GM12878 (cell line): Measurements from ENCODE around the gene CXCR6. TPM values are rescaled to one million over a fixed set of nuclear protein-coding genes. Genes with fewer than 3 reads are reported as not detected.

Experiments used
- ATAC-seq: fragments of 200-7000 bp; cut with Tn5 transposase; 3 replicates; pipeline ENCODE4 v1.9.1; 2020; ENCODE audit warnings: mild to moderate bottlenecking, moderate library complexity
- BruUV-seq: library from RNA; stranded (reverse); fragments of 400-500 nt; replicated peaks from 2 replicates; lab custom pipeline; 2021; lab: Mats Ljungman, UMichigan
- CTCF ChIA-PET: fragments of 300-600 bp; sonication (Branson Sonifier 250); formaldehyde crosslinking; extraction: SDS; loops from one replicate; lab custom pipeline; 2021; ENCODE audit warnings: inconsistent platforms; lab: Yijun Ruan, JAX
- POLR2A ChIA-PET: fragments of 350-600 bp; formaldehyde crosslinking; extraction: SDS; loops from one replicate; lab custom pipeline; 2021; ENCODE audit warnings: inconsistent platforms; lab: Charles Lee
- RAD21 ChIA-PET: fragments of 300-600 bp; sonication (Branson Sonifier 250); formaldehyde crosslinking; loops from one replicate; lab custom pipeline; 2023; ENCODE audit warnings: antibody characterized with exemption; ENCODE audit not compliant: unreplicated experiment; lab: Charles Lee
- SMC1A ChIA-PET: fragments of 300-600 bp; sonication (Branson Sonifier 250); formaldehyde crosslinking; loops from one replicate; lab custom pipeline; 2023; ENCODE audit not compliant: unreplicated experiment, uncharacterized antibody; lab: Charles Lee
- DNase-seq: peaks from one replicate; pipeline ENCODE4 v3.0.0-alpha.2; 2011; ENCODE audit warnings: low read depth, low spot score
- FAIRE-seq: peaks from 3 replicates; lab custom pipeline; 2011; peaks lifted over from hg19 to GRCh38; lab: Jason Lieb, UNC
- H2AFZ ChIP-seq: 2 replicates; pipeline ENCODE4 v1.6.0; 2011; ENCODE audit warnings: low read depth, low read length, control low read depth; ENCODE audit not compliant: control insufficient read depth
- H3K27ac ChIP-seq: 2 replicates; pipeline ENCODE4 v1.5.1; 2011; ENCODE audit warnings: control low read depth; ENCODE audit not compliant: control insufficient read depth, insufficient read depth
- H3K27me3 ChIP-seq, 2 experiments: replicated peaks in 1 of 2; 2 replicates each; pipeline versions ENCODE4 v1.6.0 to v1.6.1; 2011; ENCODE audit warnings: low read length in 1 of 2; ENCODE audit not compliant: control insufficient read depth in 2 of 2, insufficient read depth in 2 of 2
- H3K36me3 ChIP-seq, 2 experiments: 2 replicates each; pipeline ENCODE4 v1.5.1; 2011; ENCODE audit warnings: low read length in 1 of 2; ENCODE audit not compliant: control insufficient read depth in 2 of 2, insufficient read depth in 2 of 2
- H3K4me1 ChIP-seq: 2 replicates; pipeline ENCODE4 v1.6.1; 2011; ENCODE audit warnings: mild to moderate bottlenecking, low read length, moderate library complexity, mixed read lengths; ENCODE audit not compliant: control insufficient read depth, insufficient read depth
- H3K4me2 ChIP-seq: 2 replicates; pipeline ENCODE4 v1.6.0; 2011; ENCODE audit warnings: control low read depth; ENCODE audit not compliant: control insufficient read depth, insufficient read depth
- H3K4me3 ChIP-seq: fragments of 200-600 bp; sonication (generic); 2 replicates; pipeline ENCODE4 v1.5.1; 2016
- H3K79me2 ChIP-seq: 2 replicates; pipeline ENCODE4 v1.6.0; 2011; ENCODE audit warnings: low read length; ENCODE audit not compliant: control insufficient read depth, insufficient read depth
- H3K9ac ChIP-seq: 2 replicates; pipeline ENCODE4 v1.8.0; 2011; ENCODE audit warnings: low read length, control low read depth, mixed read lengths; ENCODE audit not compliant: control insufficient read depth, insufficient read depth
- H3K9me3 ChIP-seq: replicated peaks from 3 replicates; pipeline ENCODE4 v1.5.1; 2011; ENCODE audit warnings: mild to moderate bottlenecking, low read length; ENCODE audit not compliant: control insufficient read depth, insufficient read depth
- H4K20me1 ChIP-seq: 2 replicates; pipeline ENCODE4 v1.6.0; 2011; ENCODE audit not compliant: control insufficient read depth, insufficient read depth
- BACH1 ChIP-seq: fragments of 450-650 bp; IDR thresholded peaks from 2 replicates; pipeline ENCODE4 v1.6.1; 2017; ENCODE audit warnings: mild to moderate bottlenecking, borderline replicate concordance
- BHLHE40 ChIP-seq, 2 experiments: fragments of 450-650 bp in 1 of 2; IDR thresholded peaks; 2 replicates each; pipeline ENCODE4 v1.6.1; 2011 to 2017; ENCODE audit warnings: low read depth in 2 of 2, borderline replicate concordance in 1 of 2, improper control_type of control experiment in 1 of 2, low read length in 1 of 2, mild to moderate bottlenecking in 1 of 2
- CBX3 ChIP-seq: fragments of 200-600 bp; sonication (generic); IDR thresholded peaks from 2 replicates; pipeline ENCODE4 v1.6.1; 2016; ENCODE audit warnings: low read depth, borderline replicate concordance
- CBX5 ChIP-seq: sonication (generic); IDR thresholded peaks from 2 replicates; pipeline ENCODE4 v1.6.1; 2016; ENCODE audit warnings: low read depth, moderate library complexity, mild to moderate bottlenecking, inconsistent platforms
- FOXK2 ChIP-seq: fragments of 450-650 bp; IDR thresholded peaks from 2 replicates; pipeline ENCODE4 v1.6.1; 2017; ENCODE audit warnings: mild to moderate bottlenecking, moderate library complexity
- IRF4 ChIP-seq: IDR thresholded peaks from 2 replicates; pipeline ENCODE4 v1.6.1; 2011; ENCODE audit warnings: low read depth, low read length
- MEF2B ChIP-seq: fragments of 450-650 bp; IDR thresholded peaks from 2 replicates; pipeline ENCODE4 v1.6.1; 2018; ENCODE audit warnings: mild to moderate bottlenecking, moderate library complexity; ENCODE audit not compliant: partially characterized antibody, poor library complexity, severe bottlenecking
- MYC ChIP-seq: IDR thresholded peaks from 2 replicates; pipeline ENCODE4 v1.6.1; 2011; ENCODE audit warnings: mild to moderate bottlenecking, low read length, moderate library complexity, inconsistent platforms; ENCODE audit not compliant: insufficient read depth, insufficient replicate concordance, insufficient read length, severe bottlenecking
- NBN ChIP-seq: fragments of 450-650 bp; IDR thresholded peaks from 2 replicates; pipeline ENCODE4 v1.6.1; 2016
- NFIC ChIP-seq: IDR thresholded peaks from 2 replicates; pipeline ENCODE4 v1.6.1; 2012; ENCODE audit warnings: low read depth, mild to moderate bottlenecking, inconsistent platforms, low read length, moderate library complexity
- NRF1 ChIP-seq: conservative IDR thresholded peaks from 2 replicates; pipeline ENCODE4 v1.6.1; 2011; ENCODE audit warnings: mild to moderate bottlenecking, low read depth, low read length, improper control_type of control experiment
- PKNOX1 ChIP-seq: fragments of 450-650 bp; IDR thresholded peaks from 2 replicates; pipeline ENCODE4 v1.6.1; 2016; ENCODE audit warnings: mild to moderate bottlenecking
- POU2F2 ChIP-seq: IDR thresholded peaks from 3 replicates; pipeline ENCODE4 v1.6.1; 2011; ENCODE audit warnings: low read depth, mild to moderate bottlenecking, low read length, borderline replicate concordance
- RCOR1 ChIP-seq: conservative IDR thresholded peaks from 2 replicates; pipeline ENCODE4 v1.6.1; 2012; ENCODE audit warnings: low read depth, low read length, improper control_type of control experiment
- STAT3 ChIP-seq: IDR thresholded peaks from 2 replicates; pipeline ENCODE4 v1.6.1; 2011; ENCODE audit warnings: low read depth, low read length, improper control_type of control experiment
- TAF1 ChIP-seq: IDR thresholded peaks from 2 replicates; pipeline ENCODE4 v1.6.1; 2011; ENCODE audit warnings: mild to moderate bottlenecking, low read depth, low read length, borderline replicate concordance
- TCF3 ChIP-seq: IDR thresholded peaks from 2 replicates; pipeline ENCODE4 v1.6.1; 2012; ENCODE audit warnings: low read depth, mild to moderate bottlenecking, low read length, borderline replicate concordance; ENCODE audit not compliant: insufficient read depth
- ZBED1 ChIP-seq: IDR thresholded peaks from 2 replicates; pipeline ENCODE4 v1.6.1; 2016; ENCODE audit warnings: borderline replicate concordance
- ZNF24 ChIP-seq: fragments of 450-650 bp; IDR thresholded peaks from 2 replicates; pipeline ENCODE4 v1.6.1; 2017; ENCODE audit warnings: antibody characterized with exemption, mild to moderate bottlenecking
- WGBS: methylation state at CpG from one replicate; pipeline ENCODE4 v1.1.6; 2016; ENCODE audit warnings: low lambda C conversion rate; ENCODE audit not compliant: insufficient replicate concordance, insufficient coverage; ENCODE audit errors: missing lambda C conversion rate; 5-methylcytosine and 5-hydroxymethylcytosine counted together
- in situ Hi-C: fragments of 300-500 bp; cut with MboI; formaldehyde crosslinking; loops from 9 replicates; pipeline ENCODE4 v1.14.3; 2018; ENCODE audit warnings: mixed read lengths
- intact Hi-C: fragments of 100-400 bp; cut with micrococcal nuclease; formaldehyde crosslinking; loops from one replicate; pipeline ENCODE4 v1.14.2; 2022; ENCODE audit not compliant: unreplicated experiment
- polyA plus RNA-seq, 11 experiments: library from polyadenylated mRNA; depleted of rRNA in 4 of 11; unstranded in 6 of 11; stranded (reverse) in 5 of 11; fragments of >200 nt; fragmentation: Nextera tagmentation in 4 of 11; fragmentation: Illumina TruSeq in 1 of 11; extraction: Ambion mirVana in 4 of 11; extraction: Trizol in 1 of 11; gene quantifications; 1 replicate in 1 of 11; 2 replicates in 10 of 11; pipeline versions ENCODE4 v1.2.1 to v1.2.3, GENCODE V29; 2011 to 2016; ENCODE audit warnings: inconsistent platforms in 2 of 11, missing spikeins in 2 of 11, low read depth in 1 of 11
- total RNA-seq, 4 experiments: library from RNA; depleted of rRNA in 3 of 4; stranded (reverse); fragments of >200 nt in 3 of 4; fragmentation: Illumina TruSeq in 1 of 4; extraction: Trizol in 1 of 4; gene quantifications; 2 replicates each; pipeline versions ENCODE4 v1.2.1 to v1.2.3, GENCODE V29; 2013 to 2021

Gene CXCR6
- total and polyA plus RNA-seq, 10 of the 15 experiments (the other 5 are each of a cell fraction or from before 2014, with no cell fraction given), result 0.04 to 0.20 (median 0.12) TPM; not detected in 5

GRCh38 chr3:45947361-45947760 is 4.1 kb downstream of the CXCR6 start:
- RAD21 ChIA-PET, result interaction anchor here (1.4 kb wide), 1 partner anchor 129 kb away, joined by 4 read pairs; no protein-coding TSS in a partner anchor
- Histone ChIP-seq H3K36me3 (peaks cover 10 to 32% of the 10 kb centered on the region in 2 experiments), H3K4me2 (no peak overlapping the region), H3K27me3 (no peaks in the 10 kb centered on the region), H2AFZ (no peak overlapping the region), H3K9me3 (no peaks in the 10 kb centered on the region), H3K79me2 (no peaks in the 10 kb centered on the region), H3K9ac (no peak overlapping the region), H3K4me1 (no peaks in the 10 kb centered on the region), H3K27ac (no peak overlapping the region), H4K20me1 (no peaks in the 10 kb centered on the region), H3K4me3 (no peak overlapping the region)
- POLR2A ChIA-PET, result no interaction called here
- in situ Hi-C loops, result loop anchor here (5.0 to 10.0 kb wide), 2 partner anchors 267 to 425 kb away; partner anchors contain the start of gene CCR5
- no peak for FAIRE-seq
- 100% methylated on average over 3 of the region's 3 CpGs for WGBS
- no TSS peak for BruUV-seq
- TF ChIP-seq FOXK2 (no peak), TCF3 (no peak), POU2F2 (no peak), MYC (no peak), PKNOX1 (no peak), IRF4 (no peak), NBN (no peak), CBX5 (no peak), NRF1 (no peak), MEF2B (no peak), STAT3 (no peak), BACH1 (no peak), BHLHE40 (IDR thresholded peaks at IDR 0.05; ENCODE audit: borderline replicate concordance in 1 of 2, low read depth in 2 of 2, low read length in 1 of 2) (no peak), RCOR1 (no peak), CBX3 (no peak), ZBED1 (no peak), NFIC (no peak), TAF1 (no peak), ZNF24 (no peak)
- SMC1A ChIA-PET, result interaction anchor here (1.4 to 2.2 kb wide), 3 partner anchors 9 to 130 kb away, joined by 4 to 8 read pairs (median 4); no protein-coding TSS in a partner anchor
- DNase-seq, result no peak
- no peak for ATAC-seq
- intact Hi-C loops, result no loop called here
- CTCF ChIA-PET, result interaction anchor here (2.4 kb wide), 1 partner anchor 130 kb away, joined by 11 read pairs; no protein-coding TSS in a partner anchor
